GM18867 (cell line): ENCODE results near the gene RAB5IF.
A peak's percentile ranks its signal among the peaks of the same experiment; 100 is the strongest.
"Not testable (repeated sequence)": the region's sequence is repeated elsewhere in the genome, so short reads cannot be mapped to it uniquely, and the experiment has no call there.

Source experiments
- ATAC-seq: cut with Tn5 transposase; IDR thresholded peaks from one replicate; pipeline ENCODE4 v1.9.1; 2021; ENCODE audit warnings: mild to moderate bottlenecking, moderate library complexity; ENCODE audit not compliant: unreplicated experiment

RAB5IF gene

GRCh38 chr20:36585410-36586125 lies 20.0 kb upstream of the RAB5IF start:
- no peak for ATAC-seq

DNA sequence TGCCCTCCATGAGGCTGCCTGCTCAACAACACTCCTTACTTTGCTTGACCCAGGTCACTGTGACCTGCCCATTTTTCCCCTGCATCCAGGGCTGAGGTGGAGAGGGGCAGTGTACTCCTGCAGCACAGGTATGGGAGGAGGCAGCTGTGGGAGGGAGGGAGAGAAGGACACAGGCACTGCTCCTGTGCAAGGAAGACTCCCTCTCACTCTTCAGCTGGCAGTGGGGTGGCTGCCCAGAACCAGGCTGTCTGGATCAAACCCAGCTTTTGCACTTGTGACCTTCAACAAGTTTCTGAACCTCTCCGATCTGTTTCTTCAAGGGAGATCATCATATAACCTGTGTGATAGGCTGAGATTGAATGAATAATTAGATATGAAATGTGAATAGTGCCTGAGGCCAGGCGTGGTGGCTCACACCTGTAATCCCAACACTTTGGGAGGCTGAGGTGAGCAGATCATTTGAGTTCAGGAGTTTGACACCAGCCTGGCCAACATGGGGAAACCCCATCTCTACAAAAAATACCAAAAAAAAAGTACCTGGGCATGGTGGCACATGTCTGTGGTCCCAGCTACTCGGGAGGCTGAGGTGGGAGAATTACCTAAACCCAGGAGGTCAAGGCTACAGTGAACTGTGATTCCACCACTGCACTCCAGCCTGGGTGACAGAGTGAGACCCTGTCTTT lies 18.1 kb upstream of the RAB5IF start:
- ATAC-seq = no peak

DNA sequence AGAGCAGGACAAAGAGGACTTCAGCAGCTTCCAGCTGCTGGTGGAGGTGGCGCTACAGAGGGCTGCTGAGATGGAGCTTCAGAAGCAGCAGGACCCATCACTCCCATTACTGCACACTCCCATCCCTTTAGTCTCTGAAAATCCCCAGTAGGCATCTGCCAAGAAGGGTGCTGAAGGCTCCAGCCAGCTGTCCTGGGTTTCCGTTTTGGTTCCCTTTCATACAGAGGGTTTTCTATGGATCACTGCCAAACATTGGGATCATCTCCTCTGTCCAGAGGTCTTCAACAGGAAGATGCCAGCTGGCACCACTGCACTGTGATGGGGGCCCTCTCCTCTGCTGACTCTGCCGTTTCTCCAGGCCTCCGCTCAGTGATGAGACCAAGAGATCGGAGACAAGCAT lies 14.3 kb upstream of the RAB5IF start:
- ATAC-seq = no peak

DNA sequence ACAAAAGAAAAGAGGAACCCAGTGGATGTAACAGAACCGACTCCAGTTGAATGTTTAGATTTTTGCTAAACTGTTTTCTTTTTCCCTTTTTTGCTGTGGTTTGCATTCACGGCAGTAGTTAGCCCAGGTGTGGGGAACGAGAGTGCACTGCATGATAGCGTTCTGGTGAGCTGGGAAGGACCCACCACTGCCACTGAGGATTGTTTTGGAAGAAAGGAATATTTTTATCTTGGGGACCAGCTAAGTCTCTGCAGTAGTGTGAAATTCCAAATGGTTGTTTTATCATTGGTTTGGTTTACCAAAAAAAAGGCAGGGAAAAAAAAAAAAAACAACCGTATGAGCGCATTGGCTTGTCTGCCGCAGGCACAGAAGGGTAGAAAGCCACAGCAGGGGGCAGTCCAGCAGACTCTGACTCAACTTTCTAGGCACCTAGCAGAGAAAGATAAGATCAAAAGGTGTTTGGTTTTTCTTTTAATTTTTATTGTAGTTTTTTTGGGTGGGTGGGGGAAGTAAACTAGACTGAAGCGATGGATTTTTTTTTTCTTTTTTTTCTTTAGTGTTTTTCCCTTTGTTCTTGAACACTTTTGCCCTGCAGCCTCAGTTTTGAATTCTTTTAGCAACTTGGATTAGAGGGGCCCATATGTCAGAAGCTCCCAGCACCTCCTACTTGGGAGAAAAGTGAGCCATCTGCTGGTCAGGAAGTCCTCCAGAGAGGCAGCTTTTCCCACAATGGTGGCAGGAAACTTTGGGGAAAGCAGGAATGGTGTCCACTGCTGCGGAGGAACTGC lies 13.5 kb upstream of the RAB5IF start:
- ATAC-seq = no peak

- ATAC-seq = no peak
These were observed 12.1 kb upstream of the RAB5IF start for GRCh38 chr20:36593347-36593929.

DNA sequence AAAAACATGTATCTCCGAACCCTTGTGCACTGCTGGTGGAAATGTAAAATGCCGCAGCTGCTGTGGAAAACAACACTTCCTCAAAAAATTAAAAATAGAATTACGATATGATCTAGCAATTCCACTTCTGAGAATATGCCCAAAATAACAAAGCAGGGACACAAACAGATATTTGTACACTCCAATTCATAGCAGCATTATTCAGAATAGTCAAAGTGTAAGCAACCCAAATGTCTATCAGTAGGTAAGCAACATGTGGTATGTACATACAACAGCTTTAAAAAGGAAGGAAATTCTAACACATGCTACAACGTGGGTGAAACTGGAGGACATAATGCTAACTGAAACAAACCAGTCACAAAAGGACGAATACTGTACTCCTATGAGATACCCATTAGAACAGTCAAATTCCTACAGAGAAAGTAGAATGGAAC lies 5.7 kb upstream of the RAB5IF start:
- no peak for ATAC-seq

DNA sequence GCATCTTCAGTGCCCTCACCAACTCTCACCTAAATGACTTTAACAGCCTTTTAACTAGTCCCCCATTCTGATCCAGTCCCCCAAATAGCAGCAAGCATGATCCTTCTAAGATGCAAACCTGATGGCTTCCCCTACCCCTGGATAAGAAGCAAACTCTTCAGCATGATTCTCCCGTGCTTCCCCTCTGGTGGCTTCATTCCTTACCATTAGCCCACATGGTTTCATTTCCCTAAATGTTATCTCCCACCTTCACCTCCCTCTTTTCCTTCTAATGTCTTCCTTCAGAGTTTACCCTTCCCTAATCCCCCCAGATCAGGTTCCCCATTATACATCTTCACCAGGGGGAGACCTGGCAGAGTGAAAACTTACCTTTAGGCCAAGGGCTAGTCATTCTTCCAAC lies 4.0 kb upstream of the RAB5IF start:
- ATAC-seq = no peak

GRCh38 chr20:36604952-36605398 lies 604 bp upstream of the RAB5IF start:
- peak; percentile 24 for ATAC-seq

GRCh38 chr20:36606158-36607066 lies 833 bp downstream of the RAB5IF start:
- ATAC-seq = no peak

DNA sequence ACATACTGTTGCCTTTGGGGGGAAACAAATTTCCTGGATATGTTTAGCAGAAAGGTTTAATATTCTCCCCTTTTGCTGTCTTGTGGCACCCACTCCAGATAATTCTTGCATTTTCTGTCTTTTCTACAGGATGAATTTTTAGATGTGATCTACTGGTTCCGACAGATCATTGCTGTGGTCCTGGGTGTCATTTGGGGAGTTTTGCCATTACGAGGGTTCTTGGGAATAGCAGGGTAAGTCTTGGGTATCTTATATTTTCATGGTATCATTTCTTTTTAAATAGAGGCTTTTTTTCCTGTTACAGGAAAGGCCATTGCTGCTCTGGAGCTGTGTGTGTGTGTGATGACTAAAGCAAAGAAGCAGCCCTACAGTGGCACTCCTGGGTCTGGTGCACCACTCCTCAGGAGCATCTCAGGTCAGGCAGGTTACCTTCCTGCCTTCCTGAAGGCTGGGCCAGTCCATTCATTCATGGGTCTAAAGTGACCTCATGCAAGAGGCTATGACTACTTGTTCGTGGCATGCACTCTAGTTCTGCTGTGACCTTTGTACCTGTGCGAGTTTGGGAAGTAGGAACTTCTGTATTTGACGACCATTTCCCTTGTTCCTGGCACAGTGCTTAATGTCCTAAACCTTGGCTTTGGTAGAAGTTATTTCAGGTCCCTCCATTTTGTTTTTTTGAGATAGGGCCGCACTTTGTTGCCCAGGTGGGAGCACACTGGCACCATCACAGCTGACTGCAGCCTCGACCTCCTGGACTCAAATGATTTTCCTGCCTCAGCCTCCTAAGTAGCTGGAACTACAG lies 2.2 kb downstream of the RAB5IF start:
- ATAC-seq = no peak

GRCh38 chr20:36608388-36608728 lies 2.8 kb downstream of the RAB5IF start:
- not testable (repeated sequence) for ATAC-seq

GRCh38 chr20:36611625-36612024 lies 6.0 kb downstream of the RAB5IF start:
- ATAC-seq = no peak

GRCh38 chr20:36613974-36614373 lies 8.4 kb downstream of the RAB5IF start:
- no peak for ATAC-seq

DNA sequence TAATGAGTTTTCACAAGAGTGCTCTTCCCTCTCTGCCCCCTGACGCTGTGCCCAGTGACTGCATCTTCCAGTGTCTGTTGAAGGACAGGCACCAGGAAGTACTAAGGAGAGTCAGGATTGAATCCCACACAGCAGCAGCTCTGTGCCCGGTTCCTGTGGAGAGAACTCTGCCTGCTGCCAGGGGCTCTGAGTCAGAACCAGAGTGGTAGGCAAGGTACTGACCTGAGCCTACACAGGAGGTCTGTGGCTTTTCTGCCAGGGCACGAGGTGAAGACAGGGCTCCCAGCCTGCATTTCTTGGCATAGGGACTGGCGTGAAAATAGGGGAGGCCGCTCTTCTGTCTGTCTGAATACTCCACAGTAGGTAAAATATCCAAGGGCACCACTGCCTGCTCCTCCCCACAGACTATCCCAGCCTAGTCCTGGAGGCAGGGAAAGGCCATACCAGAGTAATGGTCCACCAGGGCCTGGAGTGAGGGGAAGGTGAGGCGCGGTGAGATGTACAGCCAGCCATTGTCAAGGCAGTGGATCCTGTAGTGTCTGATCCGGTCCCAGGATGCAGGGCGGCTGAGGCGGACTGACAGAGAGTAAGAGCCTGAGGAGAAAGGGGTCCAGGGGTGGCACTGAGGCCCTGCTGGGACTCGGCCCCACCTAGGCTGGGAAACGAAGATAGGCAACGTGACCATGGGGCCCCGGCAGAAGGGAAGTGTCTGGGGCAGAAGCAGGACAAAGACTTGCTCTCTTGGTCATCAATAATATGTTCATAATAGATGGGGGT lies 9.4 kb downstream of the RAB5IF start:
- no peak for ATAC-seq

GRCh38 chr20:36620917-36621316 lies 15.3 kb downstream of the RAB5IF start:
- ATAC-seq = no peak

GRCh38 chr20:36623444-36623843 lies 17.9 kb downstream of the RAB5IF start:
- ATAC-seq = no peak

- no peak for ATAC-seq
These were observed 18.7 kb downstream of the RAB5IF start for GRCh38 chr20:36624068-36624943.

- no peak for ATAC-seq
These were observed 19.4 kb downstream of the RAB5IF start for GRCh38 chr20:36624944-36625324.
